Measurements from ENCODE around the gene FER.

GRCh38 chr5:109045710-109046109, 298.0 kb downstream of the FER start:
- no peak for TF ChIP-seq CTCF (IDR thresholded peaks at IDR 0.05)
- no peak for TF ChIP-seq POLR2A (IDR thresholded peaks at IDR 0.05)
- TF ChIP-seq POLR2AphosphoS5 (IDR thresholded peaks at IDR 0.05), result no peak
- no peak for TF ChIP-seq EP300 (IDR thresholded peaks at IDR 0.05)
